ENCODE results near the gene EXOC8.

Gene EXOC8, protein sequence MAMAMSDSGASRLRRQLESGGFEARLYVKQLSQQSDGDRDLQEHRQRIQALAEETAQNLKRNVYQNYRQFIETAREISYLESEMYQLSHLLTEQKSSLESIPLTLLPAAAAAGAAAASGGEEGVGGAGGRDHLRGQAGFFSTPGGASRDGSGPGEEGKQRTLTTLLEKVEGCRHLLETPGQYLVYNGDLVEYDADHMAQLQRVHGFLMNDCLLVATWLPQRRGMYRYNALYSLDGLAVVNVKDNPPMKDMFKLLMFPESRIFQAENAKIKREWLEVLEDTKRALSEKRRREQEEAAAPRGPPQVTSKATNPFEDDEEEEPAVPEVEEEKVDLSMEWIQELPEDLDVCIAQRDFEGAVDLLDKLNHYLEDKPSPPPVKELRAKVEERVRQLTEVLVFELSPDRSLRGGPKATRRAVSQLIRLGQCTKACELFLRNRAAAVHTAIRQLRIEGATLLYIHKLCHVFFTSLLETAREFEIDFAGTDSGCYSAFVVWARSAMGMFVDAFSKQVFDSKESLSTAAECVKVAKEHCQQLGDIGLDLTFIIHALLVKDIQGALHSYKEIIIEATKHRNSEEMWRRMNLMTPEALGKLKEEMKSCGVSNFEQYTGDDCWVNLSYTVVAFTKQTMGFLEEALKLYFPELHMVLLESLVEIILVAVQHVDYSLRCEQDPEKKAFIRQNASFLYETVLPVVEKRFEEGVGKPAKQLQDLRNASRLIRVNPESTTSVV

DNA sequence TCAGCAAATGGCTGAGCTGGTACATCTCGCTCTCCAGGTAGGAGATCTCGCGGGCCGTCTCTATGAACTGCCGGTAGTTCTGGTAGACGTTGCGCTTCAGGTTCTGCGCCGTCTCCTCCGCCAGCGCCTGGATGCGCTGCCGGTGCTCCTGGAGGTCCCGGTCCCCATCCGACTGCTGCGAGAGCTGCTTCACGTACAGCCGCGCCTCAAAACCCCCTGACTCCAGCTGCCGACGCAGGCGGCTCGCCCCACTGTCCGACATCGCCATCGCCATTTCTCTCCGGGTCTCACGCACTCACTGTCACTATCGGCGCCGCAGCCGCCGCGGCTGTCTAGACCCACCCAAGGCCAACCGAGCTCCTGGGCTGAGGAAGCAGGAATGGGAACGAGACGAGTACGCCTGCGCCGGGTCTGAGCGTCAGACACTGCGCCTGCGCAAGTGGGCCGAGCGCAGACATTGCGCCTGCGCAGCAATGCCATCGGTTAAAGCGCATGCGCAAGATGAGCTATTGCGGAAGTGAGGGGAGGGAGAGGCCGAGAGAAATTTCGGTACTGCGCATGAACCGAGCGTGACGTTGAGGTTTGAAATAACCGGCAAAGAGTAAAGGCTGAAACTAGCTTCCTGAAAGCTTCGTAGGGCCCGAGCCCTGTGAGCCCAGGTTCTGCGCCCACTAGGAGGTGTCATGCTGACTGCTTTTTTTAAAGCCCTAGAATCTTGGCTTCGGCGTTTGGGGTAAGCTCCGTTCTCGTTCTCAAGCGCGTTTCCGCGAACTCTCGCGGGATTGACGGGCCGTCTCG lies at the start of gene EXOC8:
Gene EXOC8, minus strand, starts transcription at position 381 of the 798 bp plus-strand sequence. Its CDS starts 107 bp downstream, at position 274.
- DNase-seq, result peak; percentile 99

DNA sequence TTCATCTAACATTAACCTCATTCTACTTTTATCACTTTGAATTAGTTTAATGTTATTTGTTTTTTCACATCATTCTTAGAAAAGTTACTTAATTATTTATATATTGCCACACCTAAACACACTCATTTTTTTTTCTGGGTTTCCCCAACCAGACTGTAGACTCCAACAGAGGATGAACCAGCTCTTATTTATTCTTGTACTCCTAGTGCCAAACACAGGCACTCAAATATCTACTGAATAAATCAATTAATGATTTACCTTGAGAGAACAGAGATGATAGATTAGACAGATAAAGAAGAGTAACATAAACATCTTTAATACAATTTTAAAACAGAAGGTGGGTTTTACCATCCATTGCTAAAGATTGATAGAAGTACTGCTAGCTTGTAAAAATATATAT lies 48.8 kb upstream of the EXOC8 start:
- DNase-seq, result no peak

DNA sequence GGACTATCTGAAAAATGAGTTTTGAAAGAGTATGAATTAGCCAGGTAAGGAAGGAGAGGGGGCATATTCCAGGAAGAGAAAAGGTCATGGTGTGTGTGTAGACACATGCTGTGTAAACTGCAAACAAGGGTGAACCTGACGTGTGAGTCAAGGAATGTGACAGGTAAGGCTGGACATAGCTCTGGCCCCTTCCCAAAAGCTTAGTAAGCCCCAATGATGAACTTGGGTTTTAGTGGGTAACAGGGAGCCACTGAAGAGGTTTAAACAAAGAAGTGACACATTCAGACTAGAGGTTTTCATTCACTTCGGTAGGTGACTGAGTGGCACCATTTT lies 47.7 kb upstream of the EXOC8 start:
- DNase-seq, result no peak

DNA sequence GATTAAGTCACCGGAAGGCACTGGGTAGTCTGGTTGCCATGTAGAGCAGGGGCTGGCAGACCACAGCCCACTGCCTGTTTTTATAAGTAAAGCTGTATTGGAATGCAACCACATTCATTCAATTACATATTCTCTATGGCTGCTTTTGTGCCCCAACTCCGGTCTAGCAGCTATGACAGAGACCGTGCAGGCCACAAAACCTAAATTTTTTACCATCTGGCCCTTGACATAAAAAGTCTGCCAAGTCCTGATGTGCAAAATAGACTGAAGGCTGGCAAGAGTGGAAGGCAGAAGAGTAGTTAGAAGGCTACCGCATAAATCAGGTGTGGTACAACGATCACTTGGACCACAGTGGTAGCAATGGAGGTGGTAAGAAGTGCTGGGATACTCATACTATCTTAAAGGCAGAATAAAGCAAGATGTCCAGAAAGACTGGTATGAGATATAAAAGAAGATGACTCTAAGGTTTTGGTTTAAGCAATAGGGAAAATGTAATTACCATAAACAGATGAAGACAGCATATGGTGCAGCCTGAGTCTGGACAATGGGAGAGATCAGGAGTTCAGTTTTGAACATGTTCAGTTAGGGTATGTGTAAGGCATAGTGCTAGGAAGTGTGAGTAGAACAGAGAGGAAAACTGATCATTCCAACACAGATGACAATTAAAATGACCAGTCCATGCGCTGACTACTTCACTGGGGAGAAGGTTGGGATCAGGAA lies 47.2 kb upstream of the EXOC8 start:
- no peak for DNase-seq

DNA sequence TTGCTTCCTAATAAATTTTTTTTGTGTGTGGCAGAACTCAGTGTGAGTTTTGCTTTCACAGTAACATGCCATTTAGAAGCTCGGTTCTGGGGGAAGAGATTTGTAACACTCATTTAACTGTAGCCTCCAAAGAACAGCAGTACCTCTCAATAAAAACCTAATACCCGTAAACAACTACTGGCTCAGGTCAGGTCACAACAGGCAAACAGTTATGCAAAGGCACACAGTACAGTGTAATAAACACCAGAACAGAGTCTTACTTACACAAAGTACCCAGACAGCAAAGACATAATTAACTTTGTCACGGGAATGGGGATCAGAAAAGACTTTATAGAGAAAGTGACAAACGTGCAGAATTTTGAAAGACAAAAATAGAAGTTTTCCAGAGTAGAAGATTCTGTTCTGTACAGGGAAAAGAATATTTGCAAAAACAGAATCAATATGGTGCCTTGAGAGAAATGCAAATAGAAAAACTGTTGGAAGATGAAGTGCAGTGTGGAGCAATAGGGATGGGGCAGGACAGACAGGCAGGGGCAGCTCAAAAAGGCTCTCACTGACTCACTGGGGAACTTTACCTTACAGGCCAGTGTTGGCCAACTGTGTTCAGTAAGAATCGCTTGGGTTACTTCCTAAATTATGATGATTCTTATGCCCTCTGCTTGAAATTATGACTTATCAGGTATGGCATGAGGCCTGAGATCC lies 45.7 kb upstream of the EXOC8 start:
- no peak for DNase-seq

DNA sequence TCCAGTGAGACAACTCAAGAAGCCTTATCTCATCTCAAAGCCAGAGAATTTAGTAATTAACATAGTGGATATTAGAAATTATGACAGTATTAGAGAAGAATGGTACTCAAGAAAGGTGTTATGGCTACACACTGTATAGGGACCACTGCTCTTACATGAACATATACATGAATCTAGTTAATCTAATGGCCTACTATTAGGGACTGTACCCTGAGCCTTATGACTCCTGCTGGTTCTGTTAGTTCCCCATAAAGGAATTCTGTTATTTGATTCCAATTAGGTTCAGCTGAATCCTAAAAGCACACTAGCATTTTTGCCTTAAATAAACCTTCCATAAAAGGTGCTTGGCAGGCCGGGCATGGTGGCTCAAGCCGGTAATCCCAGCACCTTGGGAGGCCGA lies 44.8 kb upstream of the EXOC8 start:
- no peak for DNase-seq

DNA sequence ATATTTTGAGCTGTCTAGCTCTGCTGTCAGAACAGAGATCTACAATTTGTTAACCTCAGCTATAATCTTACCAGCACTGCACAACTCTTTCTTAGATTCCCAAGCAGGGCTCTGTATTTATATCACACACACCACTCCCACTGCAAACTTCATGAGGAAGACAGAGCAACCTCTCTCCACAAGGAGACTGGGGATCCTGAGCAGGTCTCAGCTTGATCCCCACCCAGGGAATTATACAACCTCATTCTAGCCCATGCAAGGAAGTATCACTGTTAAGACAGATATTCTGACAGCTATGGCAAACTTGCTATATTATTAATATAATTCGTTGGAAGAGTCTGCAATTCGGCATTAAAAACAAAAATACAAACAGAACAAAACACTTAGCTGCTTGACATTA lies 44.1 kb upstream of the EXOC8 start:
- DNase-seq, result no peak

DNA sequence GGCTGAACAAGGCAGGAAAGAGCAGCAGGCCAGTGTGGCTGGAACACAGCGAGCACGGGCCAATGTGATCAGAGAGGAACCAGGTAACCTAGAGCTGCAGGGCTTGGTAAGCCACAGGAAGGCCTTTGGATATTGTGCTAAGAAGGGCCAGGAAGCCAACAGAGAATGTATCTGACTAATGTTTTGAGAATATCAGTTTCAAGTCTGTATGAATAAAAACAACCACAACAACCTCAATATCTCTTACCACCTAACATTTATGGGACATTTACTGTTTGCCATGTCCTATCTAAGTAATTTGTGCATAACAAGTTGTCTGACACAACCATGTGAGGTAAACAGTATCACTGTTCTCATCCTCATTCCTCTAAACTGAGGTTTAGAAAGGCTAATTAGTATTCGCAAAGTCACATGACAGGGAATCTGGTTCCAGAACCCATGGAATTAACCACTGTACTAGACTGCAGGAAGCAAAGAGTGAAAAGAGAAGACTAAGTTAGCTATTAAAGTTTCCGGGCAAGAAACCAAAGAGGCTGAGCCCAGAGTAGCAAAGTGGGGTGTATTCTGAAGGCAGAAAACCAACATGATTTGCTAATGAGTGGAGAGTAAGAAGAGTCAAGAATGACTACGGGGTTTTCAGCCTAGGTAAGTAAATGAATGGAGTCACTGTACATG lies 39.4 kb upstream of the EXOC8 start:
- DNase-seq, result no peak

DNA sequence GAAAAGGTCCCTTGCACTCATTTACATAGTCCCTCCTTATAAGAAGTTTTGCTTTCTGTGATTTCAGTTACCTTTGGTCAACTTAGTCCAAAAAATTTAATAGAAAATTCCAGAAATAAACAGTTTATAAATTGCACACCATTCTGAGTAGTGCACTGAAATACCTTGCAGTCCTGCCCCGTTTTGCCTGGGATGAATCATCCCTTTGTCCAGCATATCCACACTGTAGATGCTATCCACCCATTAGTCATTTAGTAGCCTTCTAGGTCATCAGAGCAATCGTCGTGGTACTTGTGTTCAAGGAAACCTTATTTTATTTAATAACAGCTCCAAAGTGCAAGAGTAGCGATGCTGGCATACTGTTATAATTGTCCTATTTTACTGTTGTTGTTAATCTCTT lies 38.4 kb upstream of the EXOC8 start:
- DNase-seq, result no peak

DNA sequence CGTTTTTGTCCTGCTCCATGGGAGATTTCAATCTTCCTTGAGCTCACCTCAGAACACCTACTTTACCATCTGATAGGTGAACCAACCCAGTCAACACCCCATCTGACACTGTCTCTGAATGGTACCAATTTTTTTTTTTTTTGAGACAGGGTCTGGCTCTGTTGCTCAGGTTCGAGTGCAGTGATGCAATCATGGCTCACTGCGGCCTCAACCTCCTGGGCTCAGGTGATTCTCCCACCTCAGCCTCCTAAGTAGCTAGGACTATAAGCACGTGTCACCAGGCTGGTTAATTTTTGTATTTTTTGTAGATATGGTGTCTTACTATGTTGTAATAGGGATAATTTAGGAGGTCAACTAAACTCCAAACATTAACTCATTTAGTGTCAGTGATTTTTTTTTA lies 36.7 kb upstream of the EXOC8 start:
- no peak for DNase-seq

DNA sequence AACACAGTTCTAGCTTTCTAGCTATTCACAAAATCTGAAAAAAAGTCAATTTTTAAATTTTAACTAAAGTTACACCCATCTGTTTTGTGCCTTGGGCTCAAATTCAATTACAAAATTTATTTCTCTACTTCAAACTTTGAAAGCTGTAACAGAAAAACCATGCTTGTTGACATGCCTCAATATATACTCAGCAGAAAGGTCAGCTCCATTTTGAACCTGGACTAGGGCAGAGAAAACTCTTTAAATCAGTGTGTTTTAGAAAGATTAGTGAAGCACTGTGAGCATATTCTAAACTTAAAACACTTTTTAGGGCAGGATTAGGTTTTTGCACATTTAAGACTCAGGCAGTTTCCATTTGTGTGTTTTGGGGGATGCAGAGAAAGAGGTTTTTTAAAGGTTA lies 34.8 kb upstream of the EXOC8 start:
- DNase-seq, result no peak

DNA sequence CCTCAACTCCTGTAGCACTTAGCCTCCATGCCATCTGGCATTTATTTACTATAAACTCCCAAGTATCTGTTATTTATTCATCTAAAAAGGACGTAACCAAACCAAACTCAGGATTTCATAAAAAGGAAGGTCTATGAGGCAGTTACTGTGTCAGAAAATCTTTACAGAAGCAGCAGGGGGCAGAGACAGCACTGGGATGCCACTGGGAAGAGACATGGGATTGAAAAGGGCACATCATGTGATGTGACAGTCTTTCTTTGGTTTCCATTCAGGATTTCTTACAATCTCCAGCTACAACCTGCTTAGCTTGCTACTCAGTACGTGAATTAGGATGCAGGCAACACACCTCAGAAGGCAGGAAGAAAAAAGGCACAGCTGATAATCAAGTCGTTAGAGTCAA lies 31.6 kb upstream of the EXOC8 start:
- peak; percentile 50 for DNase-seq

DNA sequence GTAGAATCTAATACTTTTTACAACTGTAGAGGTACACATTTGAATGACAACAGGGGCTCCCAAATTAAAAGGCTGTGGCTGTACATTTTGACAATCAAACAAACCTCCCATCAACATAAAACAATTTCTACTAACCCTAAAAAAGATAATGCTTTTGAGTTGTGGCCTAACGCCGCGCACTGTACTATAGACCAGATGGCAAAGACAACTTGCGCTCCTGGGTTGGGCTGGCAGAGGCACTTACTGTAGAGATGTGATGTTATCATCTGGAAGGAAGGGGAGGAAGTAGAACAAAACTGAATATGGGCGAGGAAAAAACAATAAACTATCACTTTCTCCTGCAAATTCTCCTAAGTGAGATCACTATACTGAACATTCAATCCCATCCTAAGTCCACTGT lies 26.5 kb upstream of the EXOC8 start:
- no peak for DNase-seq

DNA sequence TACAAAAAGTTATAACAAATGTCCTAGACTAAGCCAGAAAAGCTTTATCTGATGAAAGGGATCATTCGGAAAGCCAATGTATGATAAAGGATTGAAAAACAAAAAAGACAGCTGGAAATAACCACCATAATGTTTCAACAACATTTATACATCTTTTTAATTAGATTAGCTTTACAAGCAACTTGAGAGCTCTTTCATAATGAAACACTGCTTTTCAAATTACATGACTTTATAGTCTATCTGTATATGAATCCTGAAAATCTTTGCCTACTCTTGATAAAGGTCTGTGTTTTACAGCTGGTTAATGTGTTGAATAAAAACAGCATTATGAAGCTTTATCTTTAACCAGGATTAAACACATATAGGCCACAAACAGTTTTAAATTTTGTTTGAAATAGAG lies 26.0 kb upstream of the EXOC8 start:
- no peak for DNase-seq

DNA sequence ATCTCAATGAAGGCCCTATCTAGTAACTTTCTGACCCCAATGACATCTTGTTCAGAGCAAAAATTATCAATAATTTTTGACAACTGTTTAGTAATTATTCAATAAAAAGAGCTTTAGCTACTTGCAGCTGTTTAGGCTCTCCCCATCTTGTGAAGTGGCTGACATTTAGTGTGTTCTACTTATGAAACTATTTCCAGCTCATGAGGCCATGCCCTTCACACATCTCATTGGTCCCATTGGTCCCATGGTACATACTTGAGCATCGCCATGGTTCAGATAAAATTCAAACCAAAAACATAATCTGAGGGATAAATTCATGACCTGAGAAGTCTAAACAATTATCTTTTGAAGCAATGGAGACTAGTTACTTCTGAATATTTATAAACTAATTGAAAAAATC lies 24.7 kb upstream of the EXOC8 start:
- no peak for DNase-seq

DNA sequence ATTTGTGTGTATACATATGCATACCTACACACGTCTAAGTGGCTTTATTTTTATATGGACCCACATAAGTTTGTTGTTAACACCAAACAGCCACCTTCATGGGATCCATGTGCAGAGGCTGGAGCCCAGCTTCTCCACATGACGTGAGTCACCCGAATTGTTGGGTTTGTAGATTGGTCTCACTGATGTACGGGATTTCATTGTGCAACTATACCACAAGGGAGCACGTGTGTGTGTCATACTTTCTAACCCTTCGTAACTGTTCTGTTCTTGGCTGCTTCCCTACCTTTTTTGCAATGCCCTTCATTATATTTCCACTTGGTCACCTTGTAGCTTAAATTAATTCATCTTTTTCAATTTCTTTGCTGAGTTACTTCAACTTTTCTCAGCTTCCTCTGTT lies 21.5 kb upstream of the EXOC8 start:
- DNase-seq, result no peak

DNA sequence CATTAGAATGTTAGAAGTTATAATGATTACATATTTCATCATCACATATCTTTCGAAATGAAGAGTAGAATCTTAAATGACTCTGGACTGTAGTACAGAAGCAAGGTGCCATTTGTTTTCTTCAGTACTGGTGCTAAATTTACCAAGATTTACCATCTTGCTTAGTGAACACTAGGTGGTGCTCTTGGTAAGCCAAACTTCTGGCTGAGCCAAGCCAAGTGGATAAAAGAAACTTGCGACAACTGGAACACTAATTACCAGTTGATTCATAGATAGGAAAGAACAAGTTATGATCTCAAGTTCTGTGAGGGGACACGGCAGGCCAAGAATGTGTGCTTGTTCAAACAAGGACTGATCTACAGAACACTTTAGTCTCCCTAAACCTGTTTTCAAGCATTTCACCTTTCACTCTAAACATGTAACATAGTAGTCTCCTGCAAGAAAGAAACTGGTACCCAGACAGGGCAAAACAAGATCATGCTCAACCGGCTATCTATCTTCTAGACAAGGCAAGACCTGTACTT lies 20.2 kb upstream of the EXOC8 start:
- peak; percentile 73 for DNase-seq

DNA sequence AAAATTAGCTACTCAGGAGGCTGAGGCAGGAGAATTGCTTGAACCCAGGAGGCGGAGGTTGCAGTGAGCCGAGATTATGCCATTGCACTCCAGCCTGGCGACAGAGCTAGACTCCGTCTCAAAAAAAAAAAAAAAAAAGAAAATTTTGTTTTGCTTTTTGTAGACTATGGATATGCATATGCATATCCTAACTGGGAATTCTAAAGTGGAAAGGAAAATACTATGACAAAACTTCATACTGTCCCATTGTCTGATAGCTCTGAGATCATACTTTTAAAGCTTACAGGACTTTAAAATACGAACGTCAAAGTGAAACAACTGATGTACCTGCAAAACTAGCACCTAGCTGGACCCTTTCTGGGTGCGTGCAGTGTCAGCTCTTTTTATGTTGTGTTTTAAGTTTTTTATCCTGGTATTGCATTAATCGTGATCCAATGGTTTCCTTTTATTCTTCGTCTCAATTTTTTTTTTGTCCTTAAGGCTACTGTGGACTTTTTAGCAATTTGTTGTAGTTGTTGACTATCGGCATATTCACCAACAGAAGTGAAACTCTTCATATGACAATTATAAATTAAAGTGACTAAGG lies 19.6 kb upstream of the EXOC8 start:
- DNase-seq, result no peak

DNA sequence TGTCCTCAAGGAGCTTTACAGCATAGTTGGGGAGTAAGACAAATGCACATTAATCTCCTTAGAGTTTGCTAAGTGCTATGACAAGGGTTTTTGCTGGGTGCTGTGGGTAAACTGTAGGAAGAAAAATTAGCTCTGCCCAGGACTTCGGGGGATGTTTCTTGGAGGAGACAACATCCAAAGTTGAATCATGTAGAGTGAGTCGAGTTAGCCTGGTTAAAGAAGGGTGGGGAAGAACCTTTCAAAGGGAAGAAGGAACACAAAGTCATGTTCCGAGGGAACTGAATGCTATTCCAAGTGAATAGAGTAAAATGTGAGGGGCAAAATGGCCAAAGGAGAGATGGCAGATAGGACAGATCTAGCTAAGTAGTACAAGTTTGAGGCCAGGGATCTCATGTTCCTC lies 17.5 kb upstream of the EXOC8 start:
- no peak for DNase-seq

DNA sequence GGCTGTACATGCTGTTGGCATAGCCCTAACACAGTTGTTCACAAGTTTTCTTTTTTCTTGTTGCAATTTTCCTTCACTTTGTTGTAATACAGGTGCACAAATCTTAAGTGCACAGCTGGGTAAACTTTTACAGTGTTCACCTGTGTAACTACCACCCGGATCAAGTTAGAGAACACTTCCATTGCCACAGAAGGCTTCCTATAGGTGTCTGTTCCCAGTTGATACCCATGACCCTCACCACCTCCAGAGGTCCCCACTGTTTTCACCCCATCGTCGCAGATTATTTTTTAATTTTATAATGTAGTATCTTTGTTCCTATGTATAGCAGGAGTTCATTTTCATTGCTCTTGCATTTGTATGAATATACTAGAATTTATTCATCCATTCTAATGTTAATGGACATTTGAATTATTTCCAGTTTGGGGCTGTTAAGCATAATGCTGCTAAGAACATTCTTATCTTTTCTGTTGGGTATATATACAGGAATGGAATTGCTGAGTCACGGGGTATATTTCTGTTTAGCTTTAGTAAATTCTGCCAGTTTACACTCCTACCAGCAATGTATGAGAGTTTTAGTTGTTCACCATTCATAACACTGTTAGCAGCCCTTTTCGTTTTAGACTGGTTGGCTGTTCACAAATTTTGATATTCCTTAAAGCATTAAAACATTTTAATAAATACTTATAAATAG lies 16.8 kb upstream of the EXOC8 start:
- DNase-seq, result no peak

DNA sequence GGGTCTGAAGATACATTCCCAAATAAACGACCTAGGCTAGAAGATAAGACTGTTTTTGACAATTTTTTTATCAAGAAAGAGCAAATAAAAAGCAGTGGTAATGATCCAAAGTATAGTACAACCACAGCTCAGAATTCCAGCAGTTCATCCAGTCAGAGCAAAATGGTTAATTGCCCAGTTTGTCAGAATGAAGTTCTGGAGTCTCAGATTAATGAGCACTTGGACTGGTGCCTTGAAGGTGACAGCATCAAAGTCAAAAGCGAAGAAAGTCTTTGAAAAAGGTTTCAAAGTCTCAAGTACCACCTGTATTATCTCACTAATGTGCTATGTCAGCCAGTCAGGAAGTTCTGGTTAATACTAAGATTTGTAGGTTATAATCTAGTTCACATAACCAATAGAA lies 15.4 kb upstream of the EXOC8 start:
- no peak for DNase-seq

All from midbrain (tissue), 1 donor.